CD14-positive monocyte (primary cell): ENCODE results near the gene SIX5. TPM values are rescaled to one million over a fixed set of nuclear protein-coding genes. Genes with fewer than 3 reads are reported as not detected.

Source experiments
- DNase-seq, 3 donors: peaks; one replicate each; pipeline ENCODE4 v3.0.0-alpha.2; 2011 to 2022
- H2AFZ ChIP-seq: 2 replicates; pipeline ENCODE4 v1.6.0; 2012; ENCODE audit warnings: mild to moderate bottlenecking, low read depth, low read length, inconsistent platforms; ENCODE audit not compliant: insufficient read depth, poor library complexity, severe bottlenecking
- H3K27ac ChIP-seq, 2 donors: 1 replicate in 1 of 2; 2 replicates in 1 of 2; pipeline ENCODE4 v1.5.1; 2012 to 2013; ENCODE audit warnings: low read length in 2 of 2, control low read depth in 1 of 2, inconsistent platforms in 1 of 2, low read depth in 1 of 2, mild to moderate bottlenecking in 1 of 2
- H3K27me3 ChIP-seq, 2 donors: one replicate each; pipeline versions ENCODE4 v1.6.0 to v1.6.1; 2011 to 2013; ENCODE audit warnings: low read length in 2 of 2; ENCODE audit not compliant: control insufficient read depth in 2 of 2, insufficient read depth in 2 of 2
- H3K36me3 ChIP-seq, 2 donors: replicated peaks in 1 of 2; 1 replicate in 1 of 2; 2 replicates in 1 of 2; pipeline versions ENCODE4 v1.5.1 to v1.6.1; 2012 to 2013; ENCODE audit warnings: low read length in 2 of 2, control low read depth in 1 of 2, inconsistent platforms in 1 of 2, mild to moderate bottlenecking in 1 of 2; ENCODE audit not compliant: insufficient read depth in 2 of 2, control insufficient read depth in 1 of 2
- H3K4me1 ChIP-seq, 2 donors: 1 replicate in 1 of 2; 2 replicates in 1 of 2; pipeline versions ENCODE4 v1.5.1 to v1.6.1; 2012 to 2013; ENCODE audit warnings: low read length in 2 of 2, control low read depth in 1 of 2, inconsistent platforms in 1 of 2, mild to moderate bottlenecking in 1 of 2, moderate library complexity in 1 of 2; ENCODE audit not compliant: insufficient read depth in 2 of 2, control insufficient read depth in 1 of 2
- H3K4me2 ChIP-seq: replicated peaks from 2 replicates; pipeline ENCODE3; 2012; ENCODE audit warnings: low read length, moderate library complexity, mild to moderate bottlenecking; ENCODE audit not compliant: poor library complexity, severe bottlenecking; ENCODE audit errors: extremely low read depth
- H3K4me3 ChIP-seq, 3 experiments: fragments of 200-600 bp in 1 of 3; sonication (generic) in 1 of 3; replicated peaks in 1 of 3; 1 replicate in 2 of 3; 2 replicates in 1 of 3; pipeline ENCODE4 v1.5.1; 2011 to 2013; ENCODE audit warnings: low read length in 3 of 3, mild to moderate bottlenecking in 3 of 3, control low read depth in 2 of 3, low read depth in 2 of 3, inconsistent platforms in 1 of 3, moderate library complexity in 1 of 3
- H3K79me2 ChIP-seq: 2 replicates; pipeline ENCODE4 v1.6.0; 2012; ENCODE audit warnings: mild to moderate bottlenecking, control low read depth, inconsistent platforms, low read length, moderate library complexity; ENCODE audit not compliant: insufficient read depth
- H3K9ac ChIP-seq: 2 replicates; pipeline ENCODE4 v1.6.0; 2017; ENCODE audit warnings: low read length, mild to moderate bottlenecking; ENCODE audit not compliant: insufficient read depth, poor library complexity, severe bottlenecking
- H3K9me3 ChIP-seq, 2 donors: replicated peaks in 1 of 2; 1 replicate in 1 of 2; 2 replicates in 1 of 2; pipeline versions ENCODE4 v1.5.1 to v1.6.1; 2012 to 2013; ENCODE audit warnings: low read length in 2 of 2, control low read depth in 1 of 2; ENCODE audit not compliant: control insufficient read depth in 1 of 2, insufficient read depth in 1 of 2
- H4K20me1 ChIP-seq: 2 replicates; pipeline ENCODE4 v1.6.0; 2012; ENCODE audit warnings: mild to moderate bottlenecking, low read length, control low read depth, moderate library complexity; ENCODE audit not compliant: insufficient read depth
- H3K27ac Mint-ChIP-seq, 7 donors: one replicate each; pipeline ENCODE4 v1.8.0; 2020; ENCODE audit warnings: mild to moderate bottlenecking in 7 of 7, mixed read lengths in 7 of 7, moderate library complexity in 6 of 7, inconsistent platforms in 2 of 7
- H3K27me3 Mint-ChIP-seq, 3 donors: one replicate each; pipeline ENCODE4 v1.8.0; 2021 to 2022; ENCODE audit warnings: low read depth in 3 of 3, mild to moderate bottlenecking in 3 of 3, mixed read lengths in 3 of 3, moderate library complexity in 3 of 3, inconsistent platforms in 1 of 3
- H3K36me3 Mint-ChIP-seq, 2 donors: one replicate each; pipeline ENCODE4 v1.8.0; 2020; ENCODE audit warnings: mixed read lengths in 2 of 2, inconsistent platforms in 1 of 2, mild to moderate bottlenecking in 1 of 2
- H3K4me1 Mint-ChIP-seq: one replicate; pipeline ENCODE4 v1.8.0; 2020; ENCODE audit warnings: mild to moderate bottlenecking, mixed read lengths
- H3K4me3 Mint-ChIP-seq, 2 donors: one replicate each; pipeline ENCODE4 v1.8.0; 2020; ENCODE audit warnings: mild to moderate bottlenecking in 2 of 2, mixed read lengths in 2 of 2, moderate library complexity in 1 of 2
- H3K9me3 Mint-ChIP-seq, 7 donors: one replicate each; pipeline ENCODE4 v1.8.0; 2020 to 2022; ENCODE audit warnings: mixed read lengths in 7 of 7, mild to moderate bottlenecking in 6 of 7, moderate library complexity in 6 of 7, inconsistent platforms in 2 of 7
- CTCF ChIP-seq: fragments of 200-600 bp; IDR thresholded peaks from one replicate; pipeline ENCODE4 v1.8.0; 2022; ENCODE audit warnings: antibody characterized with exemption, mild to moderate bottlenecking
- WGBS: methylation state at CpG from one replicate; pipeline ENCODE4 v1.1.5; 2013; ENCODE audit warnings: missing lambda C conversion rate; ENCODE audit not compliant: insufficient coverage; 5-methylcytosine and 5-hydroxymethylcytosine counted together
- intact Hi-C, 2 donors: fragments of 100-400 bp; cut with micrococcal nuclease; formaldehyde crosslinking; loops; one replicate each; pipeline versions ENCODE4 v1.15.0 to v1.15.1; 2023
- polyA plus RNA-seq, 3 donors: library from polyadenylated mRNA; depleted of rRNA in 1 of 3; unstranded in 2 of 3; stranded (reverse) in 1 of 3; fragments of 300-500 nt in 2 of 3; fragments of >200 nt in 1 of 3; fragmentation: Illumina TruSeq in 2 of 3; gene quantifications; 1 replicate in 2 of 3; 2 replicates in 1 of 3; pipeline ENCODE4 v1.2.3, GENCODE V29; 2012 to 2021

Gene SIX5
- polyA plus RNA-seq, 3 donors, result 0.04 TPM; not detected in 2

- Histone ChIP-seq H3K36me3 (no peaks in the 10 kb centered on the region), H4K20me1 (peaks cover 29% of the 10 kb centered on the region), H3K27ac (no peak overlapping the region), H3K4me2 (no peak overlapping the region), H3K9ac (no peak overlapping the region), H2AFZ (no peak overlapping the region), H3K4me3 (no peak overlapping the region), H3K9me3 (peaks cover 6 to 7% of the 10 kb centered on the region in 2 donors), H3K79me2 (no peaks in the 10 kb centered on the region), H3K27me3 (peaks cover 36 to 84% of the 10 kb centered on the region in 2 donors), H3K4me1 (peaks cover 27 to 35% of the 10 kb centered on the region in 2 donors)
- WGBS, result 88% methylated on average over 23 of the region's 24 CpGs
- no peak for DNase-seq
- Mint-ChIP-seq H3K4me1 (peaks cover 22% of the 10 kb centered on the region), H3K36me3 (peaks cover 4 to 6% of the 10 kb centered on the region in 2 donors), H3K27me3 (peaks cover 64 to 97% (median 77%) of the 10 kb centered on the region in 3 donors), H3K9me3 (peaks cover 0 to 20% (median 11%) of the 10 kb centered on the region in 7 donors), H3K4me3 (peak overlapping the region in 1 of 2 donors; percentile 71), H3K27ac (no peak overlapping the region)
- TF ChIP-seq CTCF, result no peak
- intact Hi-C loops, result no loop called here
Measured at GRCh38 chr19:45766869-45767346, 2.1 kb downstream of the SIX5 start.

GRCh38 chr19:45766296-45766868, 2.7 kb downstream of the SIX5 start:
- WGBS, result 97% methylated on average over 15 of the region's 17 CpGs
- H3K36me3 Mint-ChIP-seq, result peaks cover 4 to 6% of the 10 kb centered on the region in 2 donors
- no peak overlapping the region for H3K4me3 Mint-ChIP-seq
- H3K27me3 Mint-ChIP-seq, result peaks cover 66 to 97% (median 79%) of the 10 kb centered on the region in 3 donors
- H3K27ac Mint-ChIP-seq, result no peak overlapping the region
- H3K4me1 Mint-ChIP-seq, result peaks cover 22% of the 10 kb centered on the region
- H3K9ac ChIP-seq, result no peak overlapping the region
- peaks cover 3 to 7% of the 10 kb centered on the region in 2 donors for H3K9me3 ChIP-seq
- no peak overlapping the region for H3K27ac ChIP-seq
- H3K9me3 Mint-ChIP-seq, result peaks cover 0 to 20% (median 8%) of the 10 kb centered on the region in 7 donors
- H3K36me3 ChIP-seq, result no peaks in the 10 kb centered on the region
- no peak for TF ChIP-seq CTCF
- no peak for DNase-seq
- H2AFZ ChIP-seq, result no peak overlapping the region
- no peak overlapping the region for H3K4me3 ChIP-seq
- no peaks in the 10 kb centered on the region for H3K79me2 ChIP-seq
- intact Hi-C loops, result no loop called here
- peaks cover 31 to 83% of the 10 kb centered on the region in 2 donors for H3K27me3 ChIP-seq
- peaks cover 27 to 35% of the 10 kb centered on the region in 2 donors for H3K4me1 ChIP-seq
- H3K4me2 ChIP-seq, result no peak overlapping the region
- H4K20me1 ChIP-seq, result peaks cover 24% of the 10 kb centered on the region
